ENCODE data around the gene TBC1D17. TPM values are rescaled to one million over a fixed set of nuclear protein-coding genes. Genes with fewer than 3 reads are reported as not detected.

Gene TBC1D17
- total and polyA plus RNA-seq, 11 donors = 30.1 to 54.8 (median 38.1) TPM

DNA sequence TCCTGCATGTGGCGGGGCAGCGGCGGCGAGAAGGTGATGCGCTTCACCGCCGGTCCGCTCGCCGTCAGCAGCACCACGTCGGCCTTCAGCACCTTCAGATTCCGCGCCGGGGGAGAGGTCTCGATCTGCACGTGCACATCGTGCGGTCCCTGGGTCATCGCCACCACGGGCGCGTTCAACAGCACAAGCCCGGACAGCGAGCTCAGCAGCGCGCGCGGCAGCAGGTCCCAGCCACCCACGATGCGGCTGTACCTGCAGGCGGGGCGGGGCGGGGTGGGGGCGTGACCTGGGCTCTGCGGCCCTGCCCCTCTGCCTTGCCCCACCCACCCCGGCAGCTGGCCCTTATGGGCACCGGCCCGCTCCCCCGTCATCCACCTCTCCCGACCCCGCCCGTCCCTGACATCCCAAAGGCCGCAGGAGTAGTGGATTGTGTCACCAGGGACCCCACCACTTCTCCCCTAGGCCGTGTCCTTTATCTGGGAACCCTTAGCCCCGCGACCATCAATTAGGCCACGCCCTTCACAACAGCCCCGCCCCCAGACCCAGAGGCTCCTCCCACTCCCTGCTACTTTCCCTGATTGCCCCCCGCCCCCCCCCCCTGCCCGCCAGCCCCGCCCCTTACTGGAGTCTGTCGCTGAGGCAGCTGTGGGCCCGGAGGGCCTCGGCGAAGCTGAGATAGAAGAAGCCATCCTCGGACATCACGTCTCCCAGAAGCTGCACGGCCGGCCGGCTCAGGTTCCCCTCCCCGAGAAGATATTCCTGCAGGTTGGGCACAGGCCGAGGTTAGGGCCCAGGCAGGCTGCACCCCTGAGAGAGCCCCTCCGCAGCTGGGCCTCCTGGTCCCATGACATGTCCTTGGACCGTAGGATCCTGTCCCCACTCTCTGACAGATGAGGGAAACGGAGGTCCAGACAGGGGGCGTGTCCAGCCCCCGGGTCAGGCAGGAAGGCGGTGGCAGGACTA, 13.1 kb downstream of the TBC1D17 start:
- 7 to 21% (median 13%) methylated on average over 32 to 69 of the region's 69 CpGs for WGBS, 4 donors
- Histone ChIP-seq H3K4me3 (peak overlapping the region in 10 of 12 donors; percentile 4 to 48 (median 30)), H3K4me1 (peaks cover 0 to 23% (median 11%) of the 10 kb centered on the region in 12 donors), H3K27ac (peak overlapping the region in 1 of 12 donors; percentile 54), H3K9me3 (no peaks in the 10 kb centered on the region), H3K36me3 (peaks cover 0 to 27% (median 11%) of the 10 kb centered on the region in 9 donors), H3K27me3 (peaks cover 0 to 11% (median 0%) of the 10 kb centered on the region in 9 donors)
- DNase-seq (peak in 2 of 5 donors; percentile 20 to 68), ATAC-seq (peak in 2 of 4 donors; percentile 26 to 35)
- TF ChIP-seq POLR2A (IDR thresholded peaks at IDR 0.05) = no peak
- TF ChIP-seq, protein P1, sequence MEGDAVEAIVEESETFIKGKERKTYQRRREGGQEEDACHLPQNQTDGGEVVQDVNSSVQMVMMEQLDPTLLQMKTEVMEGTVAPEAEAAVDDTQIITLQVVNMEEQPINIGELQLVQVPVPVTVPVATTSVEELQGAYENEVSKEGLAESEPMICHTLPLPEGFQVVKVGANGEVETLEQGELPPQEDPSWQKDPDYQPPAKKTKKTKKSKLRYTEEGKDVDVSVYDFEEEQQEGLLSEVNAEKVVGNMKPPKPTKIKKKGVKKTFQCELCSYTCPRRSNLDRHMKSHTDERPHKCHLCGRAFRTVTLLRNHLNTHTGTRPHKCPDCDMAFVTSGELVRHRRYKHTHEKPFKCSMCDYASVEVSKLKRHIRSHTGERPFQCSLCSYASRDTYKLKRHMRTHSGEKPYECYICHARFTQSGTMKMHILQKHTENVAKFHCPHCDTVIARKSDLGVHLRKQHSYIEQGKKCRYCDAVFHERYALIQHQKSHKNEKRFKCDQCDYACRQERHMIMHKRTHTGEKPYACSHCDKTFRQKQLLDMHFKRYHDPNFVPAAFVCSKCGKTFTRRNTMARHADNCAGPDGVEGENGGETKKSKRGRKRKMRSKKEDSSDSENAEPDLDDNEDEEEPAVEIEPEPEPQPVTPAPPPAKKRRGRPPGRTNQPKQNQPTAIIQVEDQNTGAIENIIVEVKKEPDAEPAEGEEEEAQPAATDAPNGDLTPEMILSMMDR (IDR thresholded peaks at IDR 0.05) = peak in 2 of 12 donors; percentile 6 to 35
- intact Hi-C loops (cut with DNase I) = no loop called here

DNA sequence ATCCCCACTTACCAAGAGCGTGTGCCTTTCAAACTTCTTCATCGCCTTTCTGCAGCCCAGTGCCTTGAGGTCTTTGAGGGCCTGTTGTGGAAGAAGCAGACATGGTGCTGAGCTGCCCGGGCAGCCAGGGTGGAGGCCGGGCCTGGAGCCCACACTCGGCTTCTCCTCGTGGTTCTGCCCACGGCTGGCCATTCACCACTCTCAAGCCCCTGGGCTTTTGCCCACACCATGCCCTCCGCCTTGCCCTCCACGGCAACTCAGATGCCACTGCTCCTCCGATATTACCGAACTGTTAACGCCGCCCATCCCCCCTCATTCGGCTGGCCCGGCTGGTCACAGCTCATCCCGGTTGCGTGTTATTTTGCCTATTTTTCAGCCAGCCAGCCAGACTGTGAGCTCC, 13.9 kb downstream of the TBC1D17 start:
- intact Hi-C loops (cut with DNase I) = no loop called here
- TF ChIP-seq, protein P1 (IDR thresholded peaks at IDR 0.05) = no peak
- TF ChIP-seq POLR2A (IDR thresholded peaks at IDR 0.05) = no peak
- peaks cover 0 to 20% (median 3%) of the 10 kb centered on the region in 9 donors for H3K36me3 ChIP-seq
- ATAC-seq = no peak
- peaks cover 0 to 25% (median 12%) of the 10 kb centered on the region in 12 donors for H3K4me1 ChIP-seq
- no peak overlapping the region for H3K4me3 ChIP-seq
- no peaks in the 10 kb centered on the region for H3K9me3 ChIP-seq
- 83 to 89% (median 86%) methylated on average over 17 of the region's 17 CpGs for WGBS, 4 donors
- peaks cover 0 to 11% (median 0%) of the 10 kb centered on the region in 9 donors for H3K27me3 ChIP-seq
- DNase-seq = peak in 1 of 5 donors; percentile 60
- no peak overlapping the region for H3K27ac ChIP-seq

DNA sequence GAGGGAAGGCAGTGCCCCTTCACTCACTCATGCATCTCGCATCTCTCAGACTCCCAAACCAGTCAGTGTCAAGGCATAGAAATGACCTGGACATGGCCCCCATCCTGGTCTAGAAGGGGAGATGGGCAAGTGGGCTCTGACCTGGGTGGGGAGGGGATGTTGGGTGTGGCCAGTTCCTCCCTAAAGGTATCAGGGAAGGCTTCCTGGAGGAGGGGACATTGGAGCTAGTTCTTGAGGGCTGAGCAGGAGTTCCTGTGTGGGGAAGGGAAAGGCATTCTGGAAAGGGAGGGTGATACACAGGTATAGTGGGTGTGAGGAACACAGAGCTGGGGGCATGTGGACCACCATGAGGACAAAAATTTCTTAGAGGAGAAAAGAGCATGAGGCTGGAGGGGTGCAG, 15.2 kb downstream of the TBC1D17 start:
- peaks cover 0 to 11% (median 0%) of the 10 kb centered on the region in 9 donors for H3K36me3 ChIP-seq
- no peaks in the 10 kb centered on the region for H3K9me3 ChIP-seq
- ATAC-seq (no peak), DNase-seq (no peak)
- TF ChIP-seq POLR2A (IDR thresholded peaks at IDR 0.05) = no peak
- peaks cover 0 to 11% (median 0%) of the 10 kb centered on the region in 9 donors for H3K27me3 ChIP-seq
- H3K27ac ChIP-seq = no peak overlapping the region
- peaks cover 3 to 27% (median 14%) of the 10 kb centered on the region in 12 donors for H3K4me1 ChIP-seq
- intact Hi-C loops (cut with DNase I) = no loop called here
- 89 to 94% (median 93%) methylated on average over 1 of the region's 1 CpG for WGBS, 4 donors
- no peak overlapping the region for H3K4me3 ChIP-seq

DNA sequence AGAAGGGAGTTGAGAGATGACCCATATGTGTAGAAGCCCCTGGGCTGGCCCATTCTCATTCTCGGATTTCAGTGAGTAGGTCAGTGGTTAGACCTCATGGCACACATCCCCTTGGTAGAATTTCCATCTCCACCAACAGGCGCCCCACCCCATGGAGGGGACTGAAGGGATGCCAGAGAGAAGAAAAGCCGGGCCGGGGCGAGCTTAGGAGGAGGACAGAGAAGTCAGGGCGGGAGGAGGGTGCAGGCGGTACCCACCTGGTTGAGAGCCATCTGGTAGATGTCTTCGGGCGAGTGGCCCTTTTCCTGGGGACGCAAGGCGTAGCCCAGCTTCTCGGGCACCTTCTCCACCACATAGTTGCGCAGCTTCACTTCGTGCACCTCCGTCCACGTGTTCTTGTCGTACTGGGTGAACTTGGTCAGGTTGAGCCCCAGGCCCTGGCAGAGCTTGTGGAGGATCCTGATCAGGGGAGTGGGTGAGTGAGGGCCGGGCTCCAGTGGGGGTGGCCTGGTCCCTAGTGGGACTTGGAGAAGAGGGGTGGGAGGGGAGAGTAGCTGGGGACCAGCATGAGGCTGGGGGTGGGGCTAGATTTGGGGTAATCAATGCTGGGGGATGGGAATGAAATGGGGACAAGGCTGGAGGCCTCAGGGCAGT, 16.6 kb downstream of the TBC1D17 start:
- H3K27ac ChIP-seq = no peak overlapping the region
- peaks cover 0 to 11% (median 0%) of the 10 kb centered on the region in 9 donors for H3K27me3 ChIP-seq
- peaks cover 4 to 35% (median 16%) of the 10 kb centered on the region in 12 donors for H3K4me1 ChIP-seq
- intact Hi-C loops (cut with DNase I) = no loop called here
- DNase-seq (peak in 1 of 5 donors; percentile 38), ATAC-seq (no peak)
- peaks cover 0 to under 1% (median 0%) of the 10 kb centered on the region in 9 donors for H3K36me3 ChIP-seq
- WGBS, 4 donors = 95 to 96% (median 95%) methylated on average over 17 to 18 of the region's 18 CpGs
- H3K9me3 ChIP-seq = no peaks in the 10 kb centered on the region
- no peak overlapping the region for H3K4me3 ChIP-seq
- TF ChIP-seq POLR2A (IDR thresholded peaks at IDR 0.05) = no peak

Measured in heart left ventricle (tissue), 16 donors.